Cardiac fibroblast (primary cell): Measurements from ENCODE around the gene HCFC1R1.
"Not testable (repeated sequence)": the region's sequence is repeated elsewhere in the genome, so short reads cannot be mapped to it uniquely, and the experiment has no call there.

Experiments
- DNase-seq, 2 donors: peaks; one replicate each; pipeline versions ENCODE4 v3.0.0 to v3.0.0-alpha.2; 2010; ENCODE audit warnings: low read depth in 2 of 2
- H3K4me3 ChIP-seq, 2 donors: replicated peaks in 1 of 2; 1 replicate in 1 of 2; 2 replicates in 1 of 2; pipeline ENCODE4 v1.5.1; 2011; ENCODE audit warnings: low read depth in 2 of 2, low read length in 2 of 2, mild to moderate bottlenecking in 2 of 2, moderate library complexity in 1 of 2
- CTCF ChIP-seq: IDR thresholded peaks from one replicate; pipeline ENCODE4 v1.5.1; 2011; ENCODE audit warnings: low read depth, mild to moderate bottlenecking, low read length, inconsistent platforms

HCFC1R1 gene

GRCh38 chr16:3059723-3060242, 36.0 kb upstream of the HCFC1R1 start:
- no peak for TF ChIP-seq CTCF
- DNase-seq = no peak
- H3K4me3 ChIP-seq = peak overlapping the region; percentile 25 to 82

GRCh38 chr16:3059041-3059722, 35.4 kb upstream of the HCFC1R1 start:
- peak overlapping the region; percentile 82 to 96 for H3K4me3 ChIP-seq
- DNase-seq = peak; percentile 84 to 92
- TF ChIP-seq CTCF = peak; percentile 46

GRCh38 chr16:3058139-3059030, 34.6 kb upstream of the HCFC1R1 start:
- H3K4me3 ChIP-seq = peak overlapping the region; percentile 82 to 96
- TF ChIP-seq CTCF = no peak
- DNase-seq = peak; percentile 39 to 43

- no peak for TF ChIP-seq CTCF
- no peak for DNase-seq
- peak overlapping the region; percentile 8 to 82 for H3K4me3 ChIP-seq
Measured at GRCh38 chr16:3057181-3058138, 33.7 kb upstream of the HCFC1R1 start.

GRCh38 chr16:3056336-3057180, 32.8 kb upstream of the HCFC1R1 start:
- DNase-seq = no peak
- H3K4me3 ChIP-seq = no peak overlapping the region
- TF ChIP-seq CTCF = no peak

- not testable (repeated sequence) for DNase-seq, H3K4me3 ChIP-seq
Measured at GRCh38 chr16:3055734-3056115, 32.0 kb upstream of the HCFC1R1 start.
